Brain microvascular endothelial cell (primary cell): Measurements from ENCODE around the gene GJC1.

Experiments
- DNase-seq: peaks from one replicate; pipeline ENCODE4 v3.0.0-alpha.2; 2020
- H3K27ac ChIP-seq: fragments of 250-450 bp; sonication (Bioruptor Pico); 2 replicates; pipeline ENCODE4 v1.5.1; 2020; ENCODE audit warnings: mild to moderate bottlenecking, moderate library complexity
- H3K27me3 ChIP-seq: fragments of 250-450 bp; sonication (Bioruptor Pico); replicated peaks from 2 replicates; pipeline ENCODE4 v1.5.1; 2020; ENCODE audit warnings: mild to moderate bottlenecking
- H3K36me3 ChIP-seq: fragments of 250-450 bp; sonication (Bioruptor Pico); replicated peaks from 2 replicates; pipeline ENCODE4 v1.5.1; 2020; ENCODE audit warnings: mild to moderate bottlenecking
- H3K4me3 ChIP-seq: 2 replicates; pipeline ENCODE4 v1.5.1; 2011; ENCODE audit warnings: low read depth, mild to moderate bottlenecking, control low read depth, low read length, moderate library complexity
- CTCF ChIP-seq: IDR thresholded peaks from 2 replicates; pipeline ENCODE4 v1.5.1; 2011; ENCODE audit warnings: low read depth, mild to moderate bottlenecking, moderate library complexity, low read length, control low read depth, inconsistent platforms; ENCODE audit errors: missing control alignments
- in situ Hi-C: cut with HindIII; loops from 2 replicates; pipeline ENCODE4 v1.10.0; 2017; ENCODE audit warnings: low sequenced_read_pairs, low pct_ligation_motif_present

GJC1 gene

GRCh38 chr17:44850025-44850424 lies 19.9 kb upstream of the GJC1 start:
- H3K27me3 ChIP-seq, result no peaks in the 10 kb centered on the region
- H3K27ac ChIP-seq, result no peak overlapping the region
- no peak for DNase-seq
- peaks cover 45% of the 10 kb centered on the region for H3K36me3 ChIP-seq
- in situ Hi-C loops, result no loop called here
- H3K4me3 ChIP-seq, result no peak overlapping the region
- no peak for TF ChIP-seq CTCF

- Histone ChIP-seq H3K27me3 (no peaks in the 10 kb centered on the region), H3K27ac (no peak overlapping the region), H3K36me3 (peaks cover 35% of the 10 kb centered on the region), H3K4me3 (no peak overlapping the region)
- DNase-seq, result no peak
- TF ChIP-seq CTCF, result no peak
- in situ Hi-C loops, result no loop called here
These were observed 18.9 kb upstream of the GJC1 start for GRCh38 chr17:44848961-44849489.

- Histone ChIP-seq H3K27me3 (no peaks in the 10 kb centered on the region), H3K4me3 (no peak overlapping the region), H3K36me3 (peaks cover 28% of the 10 kb centered on the region), H3K27ac (no peak overlapping the region)
- DNase-seq, result no peak
- in situ Hi-C loops, result no loop called here
- no peak for TF ChIP-seq CTCF
These were observed 18.2 kb upstream of the GJC1 start for GRCh38 chr17:44848257-44848795.

GRCh38 chr17:44847586-44847985 lies 17.5 kb upstream of the GJC1 start, which contains the start of gene HIGD1B:
Gene HIGD1B, plus strand, starts transcription at chr17:44847883. Its CDS starts 270 bp downstream, at chr17:44848153.
- Histone ChIP-seq H3K27ac (no peak within 1 kb of the TSS), H3K4me3 (no peak within 1 kb of the TSS), H3K27me3 (no peaks in the 10 kb centered on the region), H3K36me3 (peaks cover 20% of the 10 kb centered on the region)
- in situ Hi-C loops, result no loop called here
- DNase-seq, result no peak
- TF ChIP-seq CTCF, result no peak

- in situ Hi-C loops, result no loop called here
- Histone ChIP-seq H3K27ac (no peak overlapping the region), H3K4me3 (no peak overlapping the region), H3K36me3 (peaks cover 11% of the 10 kb centered on the region), H3K27me3 (no peaks in the 10 kb centered on the region)
- TF ChIP-seq CTCF, result no peak
- no peak for DNase-seq
These were observed 16.1 kb upstream of the GJC1 start for GRCh38 chr17:44846206-44846605.

- in situ Hi-C loops, result no loop called here
These were observed 14.3 kb upstream of the GJC1 start for GRCh38 chr17:44844390-44844830.

More at GRCh38 chr17:44844390-44844830, 14.3 kb upstream of the GJC1 start:
- no peak overlapping the region for H3K27ac ChIP-seq
- H3K27me3 ChIP-seq, result no peaks in the 10 kb centered on the region
- H3K4me3 ChIP-seq, result no peak overlapping the region
- peak; percentile 27 for TF ChIP-seq CTCF
- H3K36me3 ChIP-seq, result no peaks in the 10 kb centered on the region
- DNase-seq, result no peak
